HepG2 (cell line): ENCODE measurements around the gene PDZD8. TPM values are rescaled to one million over a fixed set of nuclear protein-coding genes. Genes with fewer than 3 reads are reported as not detected.

Source experiments
- AHR ChIP-seq: IDR thresholded peaks from 2 replicates; pipeline ENCODE4 v1.6.1; 2018; ENCODE audit warnings: missing genetic modification reagents, missing compliant biosample characterization
- ERF ChIP-seq: IDR thresholded peaks from 2 replicates; pipeline ENCODE4 v1.6.1; 2018; ENCODE audit warnings: missing biosample characterization, missing genetic modification reagents
- ETS1 ChIP-seq: sonication (generic); formaldehyde crosslinking; IDR thresholded peaks from 2 replicates; pipeline ENCODE4 v1.4.0; 2020; ENCODE audit warnings: missing genetic modification reagents
- NR2F6 ChIP-seq, 2 experiments: IDR thresholded peaks; 2 replicates each; pipeline ENCODE4 v1.6.1; 2016; ENCODE audit warnings: antibody characterized with exemption in 1 of 2, mild to moderate bottlenecking in 1 of 2
- SIN3A ChIP-seq: IDR thresholded peaks from 2 replicates; pipeline ENCODE4 v1.6.1; 2011; ENCODE audit warnings: low read depth, mild to moderate bottlenecking, control low read depth, low read length, borderline replicate concordance
- SOX6 ChIP-seq, 2 experiments: fragments of 450-650 bp in 1 of 2; sonication (generic) in 1 of 2; formaldehyde crosslinking in 1 of 2; IDR thresholded peaks; 2 replicates each; pipeline versions ENCODE4 v1.4.0 to v1.6.1; 2017 to 2020; ENCODE audit warnings: antibody characterized with exemption in 1 of 2, mild to moderate bottlenecking in 1 of 2, missing genetic modification reagents in 1 of 2
- ZBTB40 ChIP-seq, 2 experiments: fragments of 450-650 bp in 1 of 2; sonication (generic) in 1 of 2; formaldehyde crosslinking in 1 of 2; IDR thresholded peaks; 2 replicates each; pipeline versions ENCODE4 v1.6.1 to v1.8.0; 2016 to 2022; ENCODE audit warnings: antibody characterized with exemption in 1 of 2, mild to moderate bottlenecking in 1 of 2, missing genetic modification reagents in 1 of 2
- ZBTB7A ChIP-seq: sonication (generic); formaldehyde crosslinking; IDR thresholded peaks from 2 replicates; pipeline ENCODE4 v1.8.0; 2022; ENCODE audit warnings: mild to moderate bottlenecking, missing genetic modification reagents
- ZNF576 ChIP-seq: sonication (generic); formaldehyde crosslinking; IDR thresholded peaks from 2 replicates; pipeline ENCODE4 v1.4.0; 2020; ENCODE audit warnings: mild to moderate bottlenecking, missing genetic modification reagents
- ZNF703 ChIP-seq: sonication (generic); formaldehyde crosslinking; IDR thresholded peaks from 2 replicates; pipeline ENCODE4 v1.5.1; 2020; ENCODE audit warnings: missing genetic modification reagents, mild to moderate bottlenecking, moderate library complexity, borderline replicate concordance
- polyA plus RNA-seq, 8 experiments: library from polyadenylated mRNA; depleted of rRNA in 3 of 8; stranded (reverse) in 7 of 8; unstranded in 1 of 8; fragments of >200 nt; fragmentation: Illumina TruSeq in 4 of 8; extraction: Trizol in 4 of 8; gene quantifications; 2 replicates each; pipeline versions ENCODE4 v1.2.1 to v1.2.3, GENCODE V29; 2011 to 2016; ENCODE audit warnings: low read depth in 4 of 8, missing spikeins in 1 of 8, mixed read lengths in 1 of 8; ENCODE audit not compliant: insufficient read depth in 1 of 8
- total RNA-seq, 5 experiments: library from RNA; depleted of rRNA; stranded (reverse); fragments of >200 nt; fragmentation: Illumina TruSeq; extraction: Trizol; gene quantifications; 2 replicates each; pipeline ENCODE4 v1.2.3, GENCODE V29; 2016; ENCODE audit warnings: low read depth in 1 of 5
- TF ChIP-seq, protein P1 (sequence below): sonication (generic); formaldehyde crosslinking; IDR thresholded peaks from 2 replicates; pipeline ENCODE4 v1.8.0; 2022; ENCODE audit warnings: mild to moderate bottlenecking, missing genetic modification reagents, borderline replicate concordance
- TF ChIP-seq, protein P2 (sequence below): sonication (generic); formaldehyde crosslinking; IDR thresholded peaks from 2 replicates; pipeline ENCODE4 v1.4.0; 2020; ENCODE audit warnings: mild to moderate bottlenecking, missing genetic modification reagents

The PDZD8 gene
- total and polyA plus RNA-seq, 2 of the 13 experiments (the other 11 are each of a cell fraction or from before 2014, with no cell fraction given) = 11.2 to 32.0 TPM

DNA sequence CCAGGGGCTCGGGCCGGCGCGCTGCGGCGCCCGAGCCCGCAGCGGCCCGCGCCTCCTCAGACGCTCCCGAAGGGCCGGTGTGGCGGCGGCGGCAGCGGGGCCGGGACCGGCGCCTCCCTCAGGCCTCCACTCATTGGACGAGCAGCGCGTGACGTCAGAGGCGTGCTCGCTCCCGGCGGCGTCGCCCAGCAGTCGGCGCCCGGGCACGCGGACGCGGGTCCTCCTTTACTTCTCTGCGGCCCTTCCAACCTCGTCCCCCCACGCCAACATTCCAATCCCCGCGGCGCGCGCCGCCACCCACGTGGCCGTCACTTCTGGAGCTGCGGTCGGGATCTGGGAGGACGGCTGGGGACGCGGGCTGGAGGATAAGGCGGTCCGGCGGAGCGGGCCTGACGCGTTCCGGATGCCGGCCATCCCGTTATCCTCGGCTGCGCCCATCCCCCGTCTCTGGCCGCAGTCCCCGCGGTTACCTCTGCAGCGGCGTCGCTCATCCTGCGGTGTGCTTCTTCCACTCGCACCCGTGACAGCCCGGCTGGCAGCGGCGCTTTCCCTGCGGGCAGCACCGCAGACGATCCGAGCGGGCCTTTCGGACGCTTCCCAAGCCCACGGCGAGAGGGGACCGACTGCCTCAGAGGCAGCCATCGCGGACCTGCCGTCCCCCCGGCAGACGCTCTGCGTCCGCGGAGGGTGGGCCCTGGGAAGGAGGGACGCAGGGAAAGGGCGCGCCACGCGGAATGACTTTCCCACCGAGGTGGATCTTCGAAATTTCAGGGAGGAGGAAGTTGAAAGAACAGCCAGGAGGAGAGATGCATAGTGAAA, at the start of gene PDZD8 (continued):
- TF ChIP-seq ZBTB40 (IDR thresholded peaks at IDR 0.05) (no peak), ZBTB40 (CRISPR knock-in tag; IDR thresholded peaks at IDR 0.05) (peak; percentile 69), ETS1 (0 out of 2 replicates have a peak, but pooled peaks have one; percentile 40), ZNF703 (no peak), SOX6 (IDR thresholded peaks at IDR 0.05) (no peak), SOX6 (CRISPR knock-in tag; IDR thresholded peaks at IDR 0.05) (peak; percentile 45), NR2F6 (IDR thresholded peaks at IDR 0.05) (no peak), NR2F6 (CRISPR knock-in tag; IDR thresholded peaks at IDR 0.05) (0 out of 2 replicates have a peak, but pooled peaks have one; percentile 13), ZNF576 (CRISPR knock-in tag) (peak; percentile 33; the same call in 1 of the 2 replicates), AHR (peak; percentile 66; the same call in 1 of the 2 replicates), ERF (peak; percentile 69; the same call in 1 of the 2 replicates), ZBTB7A (CRISPR knock-in tag) (peak; percentile 31; the same call in 1 of the 2 replicates), SIN3A (0 out of 2 replicates have a peak, but pooled peaks have one; percentile 21)
- TF ChIP-seq, protein P1, sequence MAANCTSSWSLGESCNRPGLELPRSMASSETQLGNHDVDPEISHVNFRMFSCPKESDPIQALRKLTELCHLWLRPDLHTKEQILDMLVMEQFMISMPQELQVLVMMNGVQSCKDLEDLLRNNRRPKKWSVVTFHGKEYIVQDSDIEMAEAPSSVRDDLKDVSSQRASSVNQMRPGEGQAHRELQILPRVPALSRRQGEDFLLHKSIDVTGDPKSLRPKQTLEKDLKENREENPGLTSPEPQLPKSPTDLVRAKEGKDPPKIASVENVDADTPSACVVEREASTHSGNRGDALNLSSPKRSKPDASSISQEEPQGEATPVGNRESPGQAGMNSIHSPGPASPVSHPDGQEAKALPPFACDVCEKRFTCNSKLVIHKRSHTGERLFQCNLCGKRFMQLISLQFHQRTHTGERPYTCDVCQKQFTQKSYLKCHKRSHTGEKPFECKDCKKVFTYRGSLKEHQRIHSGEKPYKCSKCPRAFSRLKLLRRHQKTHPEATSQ (CRISPR knock-in tag) = peak; percentile 80; the same call in 1 of the 2 replicates
- TF ChIP-seq, protein P2, sequence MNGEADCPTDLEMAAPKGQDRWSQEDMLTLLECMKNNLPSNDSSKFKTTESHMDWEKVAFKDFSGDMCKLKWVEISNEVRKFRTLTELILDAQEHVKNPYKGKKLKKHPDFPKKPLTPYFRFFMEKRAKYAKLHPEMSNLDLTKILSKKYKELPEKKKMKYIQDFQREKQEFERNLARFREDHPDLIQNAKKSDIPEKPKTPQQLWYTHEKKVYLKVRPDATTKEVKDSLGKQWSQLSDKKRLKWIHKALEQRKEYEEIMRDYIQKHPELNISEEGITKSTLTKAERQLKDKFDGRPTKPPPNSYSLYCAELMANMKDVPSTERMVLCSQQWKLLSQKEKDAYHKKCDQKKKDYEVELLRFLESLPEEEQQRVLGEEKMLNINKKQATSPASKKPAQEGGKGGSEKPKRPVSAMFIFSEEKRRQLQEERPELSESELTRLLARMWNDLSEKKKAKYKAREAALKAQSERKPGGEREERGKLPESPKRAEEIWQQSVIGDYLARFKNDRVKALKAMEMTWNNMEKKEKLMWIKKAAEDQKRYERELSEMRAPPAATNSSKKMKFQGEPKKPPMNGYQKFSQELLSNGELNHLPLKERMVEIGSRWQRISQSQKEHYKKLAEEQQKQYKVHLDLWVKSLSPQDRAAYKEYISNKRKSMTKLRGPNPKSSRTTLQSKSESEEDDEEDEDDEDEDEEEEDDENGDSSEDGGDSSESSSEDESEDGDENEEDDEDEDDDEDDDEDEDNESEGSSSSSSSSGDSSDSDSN (CRISPR knock-in tag) = peak; percentile 90
